ENCODE measurements around the gene AFF3.

The AFF3 gene

GRCh38 chr2:99545604-99546003 is 596.8 kb downstream of the AFF3 start:
- TF ChIP-seq, protein P1, sequence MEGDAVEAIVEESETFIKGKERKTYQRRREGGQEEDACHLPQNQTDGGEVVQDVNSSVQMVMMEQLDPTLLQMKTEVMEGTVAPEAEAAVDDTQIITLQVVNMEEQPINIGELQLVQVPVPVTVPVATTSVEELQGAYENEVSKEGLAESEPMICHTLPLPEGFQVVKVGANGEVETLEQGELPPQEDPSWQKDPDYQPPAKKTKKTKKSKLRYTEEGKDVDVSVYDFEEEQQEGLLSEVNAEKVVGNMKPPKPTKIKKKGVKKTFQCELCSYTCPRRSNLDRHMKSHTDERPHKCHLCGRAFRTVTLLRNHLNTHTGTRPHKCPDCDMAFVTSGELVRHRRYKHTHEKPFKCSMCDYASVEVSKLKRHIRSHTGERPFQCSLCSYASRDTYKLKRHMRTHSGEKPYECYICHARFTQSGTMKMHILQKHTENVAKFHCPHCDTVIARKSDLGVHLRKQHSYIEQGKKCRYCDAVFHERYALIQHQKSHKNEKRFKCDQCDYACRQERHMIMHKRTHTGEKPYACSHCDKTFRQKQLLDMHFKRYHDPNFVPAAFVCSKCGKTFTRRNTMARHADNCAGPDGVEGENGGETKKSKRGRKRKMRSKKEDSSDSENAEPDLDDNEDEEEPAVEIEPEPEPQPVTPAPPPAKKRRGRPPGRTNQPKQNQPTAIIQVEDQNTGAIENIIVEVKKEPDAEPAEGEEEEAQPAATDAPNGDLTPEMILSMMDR (IDR thresholded peaks at IDR 0.05; ENCODE audit: borderline replicate concordance, control extremely low read depth, extremely low read depth, insufficient read depth, missing control alignments) = no peak
- no peak for DNase-seq (ENCODE audit: low spot score)
- in situ Hi-C loops (cut with MboI; ENCODE audit: low sequenced_read_pairs, unreplicated experiment) = no loop called here

DNA sequence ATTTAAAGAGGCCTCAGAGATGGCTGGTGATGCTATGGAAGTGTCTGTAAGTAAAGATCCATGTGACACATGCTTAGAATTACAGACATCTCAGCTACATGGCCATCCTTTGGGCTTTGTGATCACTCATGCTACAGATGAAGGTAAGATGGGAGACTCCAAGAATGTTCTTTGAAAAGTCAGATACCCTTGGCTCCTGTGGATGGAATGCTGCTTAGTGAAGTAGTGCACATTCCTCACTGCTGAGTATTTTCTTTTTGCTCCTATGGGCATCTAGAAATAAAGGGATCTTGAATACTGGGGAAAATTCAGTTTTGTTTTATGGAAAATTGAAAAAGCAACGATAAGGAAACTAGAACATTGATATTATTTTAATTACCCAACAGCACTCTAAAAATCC is 597.3 kb downstream of the AFF3 start:
- TF ChIP-seq, protein P1 (IDR thresholded peaks at IDR 0.05; ENCODE audit: borderline replicate concordance, control extremely low read depth, extremely low read depth, insufficient read depth, missing control alignments) = no peak
- DNase-seq (ENCODE audit: low spot score) = no peak

GRCh38 chr2:99544608-99545007 is 597.8 kb downstream of the AFF3 start:
- TF ChIP-seq, protein P1 (IDR thresholded peaks at IDR 0.05; ENCODE audit: borderline replicate concordance, control extremely low read depth, extremely low read depth, insufficient read depth, missing control alignments) = no peak
- DNase-seq (ENCODE audit: low spot score) = no peak
- in situ Hi-C loops (cut with MboI; ENCODE audit: low sequenced_read_pairs, unreplicated experiment) = no loop called here

More for the DNA sequence above, 597.3 kb downstream of the AFF3 start:
- in situ Hi-C loops (cut with MboI; ENCODE audit: low sequenced_read_pairs, unreplicated experiment) = no loop called here

- in situ Hi-C loops (cut with MboI; ENCODE audit: low sequenced_read_pairs, unreplicated experiment) = no loop called here
Measured at GRCh38 chr2:99543247-99543646, 599.1 kb downstream of the AFF3 start.

DNA sequence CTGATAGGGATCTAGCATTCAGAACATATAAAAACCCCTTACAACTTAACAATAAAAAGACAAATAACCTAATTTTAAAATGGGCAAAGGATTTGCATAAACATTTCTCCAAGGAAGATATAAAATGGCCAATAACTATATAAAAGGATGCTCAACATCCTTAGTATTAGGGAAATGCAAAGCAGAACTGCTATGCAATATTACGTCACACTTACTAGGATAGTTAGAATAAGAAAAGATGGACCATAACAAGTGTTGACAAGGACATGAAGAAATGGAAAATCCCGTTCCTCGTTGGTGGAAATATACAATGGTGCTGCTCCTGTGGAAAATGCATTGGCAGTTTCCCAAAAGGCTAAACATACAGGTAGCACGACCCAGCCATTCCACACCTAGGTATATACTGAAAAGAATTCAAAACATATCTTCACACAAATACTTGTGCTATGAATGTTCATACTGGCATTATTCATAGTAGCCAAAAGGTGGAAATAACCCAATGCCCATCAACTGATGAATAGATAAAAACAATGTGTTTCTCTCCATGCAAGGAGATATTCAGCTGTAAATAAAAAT is 604.4 kb downstream of the AFF3 start:
- no peak for DNase-seq (ENCODE audit: low spot score)
- TF ChIP-seq, protein P1 (IDR thresholded peaks at IDR 0.05; ENCODE audit: borderline replicate concordance, control extremely low read depth, extremely low read depth, insufficient read depth, missing control alignments) = no peak
- in situ Hi-C loops (cut with MboI; ENCODE audit: low sequenced_read_pairs, unreplicated experiment) = no loop called here

More at GRCh38 chr2:99543247-99543646, 599.1 kb downstream of the AFF3 start:
- DNase-seq (ENCODE audit: low spot score) = no peak
- TF ChIP-seq, protein P1 (IDR thresholded peaks at IDR 0.05; ENCODE audit: borderline replicate concordance, control extremely low read depth, extremely low read depth, insufficient read depth, missing control alignments) = no peak

- in situ Hi-C loops (cut with MboI; ENCODE audit: low sequenced_read_pairs, unreplicated experiment) = no loop called here
Measured at GRCh38 chr2:99524056-99524455, 618.3 kb downstream of the AFF3 start.

More at GRCh38 chr2:99524056-99524455, 618.3 kb downstream of the AFF3 start:
- TF ChIP-seq, protein P1 (IDR thresholded peaks at IDR 0.05; ENCODE audit: borderline replicate concordance, control extremely low read depth, extremely low read depth, insufficient read depth, missing control alignments) = no peak
- no peak for DNase-seq (ENCODE audit: low spot score)

Measured in GM13976 (cell line).